ENCODE data around the gene MPV17L2.
A peak's percentile ranks its signal among the peaks of the same experiment; 100 is the strongest.
"Not testable (repeated sequence)": the region's sequence is repeated elsewhere in the genome, so short reads cannot be mapped to it uniquely, and the experiment has no call there.

MPV17L2 gene

DNA sequence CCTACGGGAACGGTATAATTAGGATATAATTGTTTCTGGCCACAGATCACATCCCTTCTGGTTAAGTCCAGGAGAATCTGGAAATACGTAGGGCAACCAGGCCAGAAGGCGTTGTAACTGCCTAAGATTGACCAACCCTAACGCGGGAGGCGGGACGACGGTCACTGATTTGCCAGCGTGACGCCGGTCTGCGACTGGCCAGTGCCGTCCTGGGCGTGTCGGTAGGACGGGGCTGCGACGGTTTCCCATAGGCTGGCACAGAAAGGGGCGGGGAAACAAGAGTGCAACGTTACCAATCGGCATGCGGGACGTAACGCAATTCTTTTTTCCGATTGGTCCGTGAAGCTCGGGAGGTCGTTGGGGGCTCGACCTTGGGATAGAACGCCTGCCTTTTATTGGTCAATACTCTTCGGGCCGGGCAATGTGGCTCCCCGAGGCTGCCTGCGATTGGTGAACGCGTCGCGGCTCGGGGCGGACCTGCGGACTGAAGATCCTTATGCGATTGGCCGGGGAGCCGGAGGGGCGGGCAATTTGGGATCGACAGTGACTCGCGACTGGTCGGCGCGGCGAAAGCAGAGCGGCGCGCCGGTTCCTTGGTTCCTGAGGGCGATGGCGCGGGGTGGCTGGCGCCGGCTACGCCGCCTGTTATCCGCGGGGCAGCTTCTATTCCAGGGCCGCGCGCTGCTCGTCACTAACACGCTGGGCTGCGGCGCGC, at the start of gene MPV17L2:
MPV17L2 (plus strand) TSS at position 546 of the 715 bp plus-strand sequence; CDS start at position 610, 64 bp downstream.
- peak; percentile 100 for DNase-seq (ENCODE audit: low spot score)

DNA sequence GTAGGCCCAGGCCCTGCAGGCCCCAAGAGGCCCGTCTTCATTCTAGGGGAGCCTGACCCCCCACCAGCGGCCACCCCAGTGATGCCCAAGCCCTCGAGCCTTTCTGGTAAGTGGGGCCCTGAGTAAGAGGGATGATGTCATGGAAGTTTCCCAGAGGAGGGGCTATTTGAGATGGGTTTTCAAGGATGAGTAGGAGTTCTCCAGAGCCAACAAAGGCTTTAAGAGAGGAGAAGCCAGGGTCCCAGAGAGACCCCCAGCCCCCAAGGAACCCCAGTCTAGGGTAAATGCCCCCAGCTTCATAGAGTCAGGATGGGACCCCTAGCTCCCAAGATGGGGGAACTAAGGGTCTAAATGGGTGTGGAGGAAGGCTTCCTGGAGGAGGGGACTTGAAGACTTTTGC, 49.1 kb upstream of the MPV17L2 start:
- no peak for DNase-seq (ENCODE audit: low spot score)

DNA sequence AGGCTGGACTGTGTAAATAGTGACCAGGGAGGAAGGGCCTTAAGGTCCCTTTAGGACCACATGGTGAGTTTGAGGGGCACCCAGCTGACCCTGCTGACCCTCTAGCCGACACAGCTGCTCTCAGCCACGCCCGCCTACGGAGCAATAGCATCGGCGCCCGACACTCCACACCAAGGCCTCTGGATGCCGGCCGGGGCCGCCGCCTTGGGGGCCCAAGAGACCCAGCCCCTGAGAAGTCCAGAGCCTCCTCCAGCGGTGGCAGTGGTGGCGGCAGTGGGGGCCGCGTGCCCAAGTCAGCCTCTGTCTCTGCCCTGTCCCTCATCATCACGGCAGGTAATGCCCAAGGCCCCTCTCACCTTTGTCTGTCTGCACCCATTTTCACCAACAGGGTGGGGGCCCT, 48.7 kb upstream of the MPV17L2 start:
- DNase-seq (ENCODE audit: low spot score): no peak

DNA sequence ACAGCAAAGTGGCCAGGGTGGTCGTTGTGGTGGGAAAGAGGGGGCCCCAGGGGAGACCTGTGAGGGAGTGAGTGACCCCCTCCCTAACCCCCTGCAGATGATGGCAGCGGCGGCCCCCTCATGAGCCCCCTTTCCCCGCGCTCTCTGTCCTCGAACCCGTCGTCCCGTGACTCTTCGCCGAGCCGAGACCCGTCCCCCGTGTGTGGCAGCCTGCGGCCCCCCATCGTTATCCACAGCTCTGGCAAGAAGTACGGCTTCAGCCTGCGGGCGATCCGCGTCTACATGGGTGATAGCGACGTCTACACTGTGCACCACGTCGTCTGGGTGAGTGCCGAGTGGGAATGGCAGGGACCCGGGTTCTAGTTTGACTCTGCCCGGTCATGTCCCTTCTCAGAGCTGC, 48.1 kb upstream of the MPV17L2 start:
- no peak for DNase-seq (ENCODE audit: low spot score)

DNA sequence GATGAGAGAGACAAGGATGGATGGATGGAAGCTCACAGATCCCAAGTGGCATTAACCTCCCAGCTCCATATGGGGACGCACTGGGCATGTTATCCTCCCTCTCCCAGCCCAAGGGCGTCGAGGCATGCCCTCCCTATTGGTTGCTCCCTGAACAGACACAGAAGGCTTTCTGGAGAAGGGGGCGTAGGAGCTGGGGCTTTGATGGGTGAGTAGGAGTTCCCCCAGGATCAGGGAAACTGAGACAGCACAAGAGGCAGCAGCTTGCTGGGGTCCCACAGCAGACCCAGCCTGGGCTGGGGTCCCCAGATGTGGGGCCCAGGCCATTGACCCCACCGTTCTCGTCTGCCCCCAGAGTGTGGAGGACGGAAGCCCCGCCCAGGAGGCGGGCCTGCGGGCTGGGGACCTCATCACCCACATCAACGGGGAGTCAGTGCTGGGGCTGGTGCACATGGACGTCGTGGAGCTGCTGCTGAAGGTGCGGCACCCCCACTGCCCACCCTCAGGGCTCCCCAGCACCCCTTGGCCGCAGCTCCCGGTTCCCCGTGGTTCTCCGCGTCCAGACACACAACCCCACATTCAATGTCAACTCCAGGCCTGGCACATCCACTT, 47.5 kb upstream of the MPV17L2 start:
- no peak for DNase-seq (ENCODE audit: low spot score)

DNA sequence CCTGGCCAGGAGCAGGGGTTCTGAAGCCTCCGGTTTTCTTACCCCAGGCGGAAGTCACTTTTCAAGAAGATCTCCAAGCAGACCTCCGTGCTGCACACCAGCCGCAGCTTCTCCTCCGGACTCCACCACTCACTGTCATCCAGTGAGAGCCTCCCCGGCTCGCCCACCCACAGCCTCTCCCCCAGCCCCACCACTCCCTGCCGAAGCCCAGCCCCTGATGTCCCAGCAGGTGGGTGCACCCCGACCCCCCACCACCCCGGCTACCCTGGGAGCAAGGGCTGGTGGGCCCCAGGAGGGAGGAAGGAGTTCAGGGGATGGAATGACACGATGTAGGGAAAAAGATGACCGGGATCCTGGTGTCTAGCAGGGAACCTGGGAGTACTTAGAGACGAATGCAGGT, 45.6 kb upstream of the MPV17L2 start:
- DNase-seq (ENCODE audit: low spot score): no peak

DNA sequence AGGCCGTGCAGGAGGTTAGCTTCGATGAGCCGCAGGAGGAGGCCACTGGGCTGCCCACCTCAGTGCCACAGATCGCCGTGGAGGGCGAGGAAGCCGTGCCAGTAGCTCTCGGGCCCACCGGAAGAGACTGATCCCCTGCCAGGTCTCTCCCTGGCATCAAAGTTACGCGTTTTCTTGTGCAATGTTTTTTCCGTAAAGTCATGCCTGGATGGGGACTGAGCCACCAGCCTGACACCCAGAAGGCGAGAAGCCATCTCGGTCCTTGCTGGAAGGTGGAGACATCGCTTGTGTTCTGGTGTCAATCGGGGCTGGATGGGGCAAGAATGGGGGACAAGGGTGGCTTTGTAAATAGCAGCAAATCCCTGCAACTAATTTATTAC, 43.4 kb upstream of the MPV17L2 start:
- no peak for DNase-seq (ENCODE audit: low spot score)

DNA sequence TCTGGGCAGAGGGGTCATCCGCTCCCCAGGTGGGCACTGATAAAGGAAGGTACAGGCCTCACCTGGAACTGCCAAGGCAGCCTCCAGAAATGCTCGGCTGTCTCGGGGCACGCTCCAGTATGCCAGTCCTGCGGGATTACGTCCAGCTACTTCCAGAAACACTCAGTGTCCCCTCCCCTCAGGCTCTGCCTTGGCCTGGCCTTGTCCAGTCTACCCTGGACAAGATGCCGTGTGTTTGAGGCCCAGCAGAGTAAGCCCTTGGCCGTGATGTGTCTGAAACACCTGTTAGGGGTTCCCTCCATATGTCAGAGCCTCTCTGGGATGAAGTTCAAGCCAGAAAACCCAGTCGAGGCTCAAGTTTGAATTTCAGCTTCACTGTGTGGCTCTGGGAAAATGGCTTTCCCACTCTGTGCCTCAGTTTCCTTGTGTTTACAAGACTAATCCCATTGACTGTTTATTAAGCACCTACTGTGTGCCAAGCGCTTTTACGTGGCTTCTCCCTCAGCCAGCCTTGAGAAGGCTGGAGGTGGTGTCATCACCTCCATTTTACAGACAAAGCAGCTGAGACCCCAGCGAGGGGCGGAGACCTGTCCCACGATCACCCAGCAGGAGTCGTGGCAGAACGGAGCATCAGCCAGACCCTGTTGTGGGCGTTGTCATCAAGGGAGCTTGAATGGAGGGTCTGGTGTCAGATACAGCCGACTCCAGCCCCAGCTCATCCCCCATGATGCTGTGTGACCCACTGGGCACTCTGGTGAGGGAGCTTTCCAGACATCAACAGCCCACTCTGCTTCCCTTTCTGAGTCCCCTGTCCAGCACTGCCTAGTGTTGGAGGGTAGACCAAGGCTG, 42.0 kb upstream of the MPV17L2 start:
- DNase-seq (ENCODE audit: low spot score): no peak

DNA sequence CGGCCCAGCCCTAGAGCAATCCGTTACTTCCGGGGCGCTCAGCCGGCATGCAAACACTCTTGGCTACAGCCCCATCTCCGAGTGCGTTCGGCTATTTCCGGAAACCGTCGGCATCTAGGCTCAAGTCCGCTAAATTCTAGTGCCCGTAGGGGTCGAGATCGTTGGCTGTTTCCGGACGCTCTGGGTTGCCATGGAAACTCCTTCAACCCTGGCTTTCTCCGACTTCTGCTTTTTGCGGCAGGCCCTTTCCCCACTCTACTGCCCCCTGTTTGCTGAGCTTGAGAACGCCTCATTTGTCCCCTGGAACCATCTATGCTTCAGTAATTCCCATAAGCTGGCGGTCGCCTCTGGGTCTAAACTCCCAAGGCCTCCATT, 40.6 kb upstream of the MPV17L2 start:
- peak; percentile 99 for DNase-seq (ENCODE audit: low spot score)

DNA sequence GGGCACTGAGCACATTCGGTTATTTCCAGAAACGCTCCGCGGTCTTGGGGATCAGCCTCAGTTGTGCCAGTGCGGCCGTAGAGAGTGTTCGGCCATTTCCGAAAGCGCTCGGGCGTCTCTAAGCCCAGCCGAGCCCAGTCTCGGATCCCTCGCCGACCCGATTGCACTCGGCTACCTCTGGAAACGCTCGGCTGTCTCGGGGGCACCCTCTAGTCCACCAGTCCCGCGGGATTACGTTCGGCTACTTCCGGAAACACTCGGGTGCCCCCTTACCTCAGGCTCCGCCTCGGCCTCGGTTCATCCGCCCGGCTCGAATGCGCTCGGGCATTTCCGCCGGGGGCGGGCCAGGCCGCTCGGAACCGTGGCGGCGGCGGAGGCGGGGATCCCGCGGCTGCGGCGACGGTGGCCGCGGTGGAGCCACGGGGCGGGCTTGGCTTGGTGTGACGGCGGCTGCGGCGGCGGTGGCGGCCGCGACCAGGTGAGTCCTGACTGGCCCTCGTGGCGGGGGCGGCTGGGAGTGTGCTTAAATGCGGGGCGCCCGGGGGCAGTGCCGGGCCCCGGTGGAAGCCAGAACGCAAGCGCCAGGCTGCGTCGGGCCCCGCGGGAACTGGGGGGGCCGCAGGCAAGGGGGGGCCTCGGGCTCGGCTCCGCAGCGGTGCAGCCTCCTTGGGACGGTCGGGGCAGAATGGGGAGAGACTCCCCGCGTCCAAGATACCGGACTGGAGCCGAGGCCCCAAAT, 40.0 kb upstream of the MPV17L2 start, which contains the start of gene PIK3R2:
PIK3R2 (plus strand) TSS at position 347 of the 739 bp plus-strand sequence. CDS start 2,717 bp downstream, outside the sequence.
- peak; percentile 99 for DNase-seq (ENCODE audit: low spot score)

DNA sequence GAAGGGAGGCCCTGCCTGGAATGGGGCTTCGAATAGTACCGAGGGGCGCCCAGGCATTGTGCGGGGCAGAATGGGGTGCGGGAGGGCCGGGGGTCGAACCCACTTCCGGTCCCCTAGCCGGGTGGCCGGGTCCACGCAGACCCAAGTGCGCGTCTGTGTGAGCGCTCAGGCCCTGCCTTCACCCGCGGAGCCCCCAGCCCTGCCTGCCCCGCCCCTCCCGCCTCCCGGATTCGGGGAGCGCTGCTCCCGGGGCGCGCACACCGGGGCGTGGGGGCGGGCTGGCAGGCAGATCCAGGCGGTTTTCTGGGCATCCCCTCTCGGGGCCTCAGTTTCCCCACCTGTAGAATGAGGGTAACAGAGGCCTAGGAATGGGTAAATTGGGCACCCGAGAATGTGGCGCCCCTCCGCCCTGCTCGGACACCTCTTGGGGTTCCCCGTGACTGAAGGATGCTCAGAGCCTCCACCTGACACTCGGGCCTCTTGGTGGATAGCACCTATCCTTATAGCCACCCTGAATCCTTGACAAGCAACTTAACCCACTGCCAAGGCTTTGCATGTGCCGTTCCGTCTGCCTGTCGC, 39.4 kb upstream of the MPV17L2 start:
- no peak for DNase-seq (ENCODE audit: low spot score)

DNA sequence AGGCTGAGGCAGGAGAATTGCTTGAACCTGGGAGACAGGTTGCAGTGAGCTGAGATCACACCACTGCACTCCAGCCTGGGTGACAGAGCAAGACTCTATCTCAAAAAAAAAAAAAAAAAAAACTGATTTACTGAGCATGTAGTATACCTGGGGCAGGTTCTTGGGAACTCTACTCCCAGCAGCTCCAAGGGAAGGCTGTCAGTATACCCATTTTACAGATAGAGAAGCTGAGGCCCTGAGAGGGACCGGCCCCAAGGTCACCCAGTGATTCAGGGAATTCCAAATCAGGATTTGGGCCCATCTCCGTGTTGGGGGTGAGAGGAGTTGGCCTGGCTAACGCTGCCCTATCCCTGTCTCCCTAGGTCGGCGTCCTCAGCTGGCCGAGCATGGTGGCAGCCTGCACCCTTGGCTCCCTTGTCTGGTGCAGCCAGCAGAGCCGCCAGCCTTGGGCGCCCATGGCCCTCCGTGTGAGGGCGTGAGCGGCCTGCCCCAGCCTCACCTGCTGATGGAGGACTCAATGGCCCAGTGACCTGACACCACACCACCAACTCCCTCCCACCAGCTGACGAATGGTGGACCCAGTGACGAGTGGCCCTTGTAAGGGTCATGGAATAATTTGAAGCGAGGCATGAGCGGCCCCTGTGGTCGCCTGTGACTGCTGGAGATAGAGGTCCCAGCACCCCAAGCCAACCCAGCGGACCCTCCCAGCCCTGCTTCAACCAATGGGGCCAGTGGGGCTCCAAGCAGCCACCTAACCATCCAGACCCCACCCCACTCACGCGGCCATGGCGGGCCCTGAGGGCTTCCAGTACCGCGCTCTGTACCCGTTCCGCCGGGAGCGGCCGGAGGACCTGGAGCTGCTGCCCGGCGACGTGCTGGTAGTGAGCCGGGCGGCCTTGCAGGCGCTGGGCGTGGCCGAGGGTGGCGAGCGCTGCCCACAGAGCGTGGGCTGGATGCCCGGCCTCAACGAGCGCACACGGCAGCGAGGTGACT, 37.6 kb upstream of the MPV17L2 start:
- no peak for DNase-seq (ENCODE audit: low spot score)

DNA sequence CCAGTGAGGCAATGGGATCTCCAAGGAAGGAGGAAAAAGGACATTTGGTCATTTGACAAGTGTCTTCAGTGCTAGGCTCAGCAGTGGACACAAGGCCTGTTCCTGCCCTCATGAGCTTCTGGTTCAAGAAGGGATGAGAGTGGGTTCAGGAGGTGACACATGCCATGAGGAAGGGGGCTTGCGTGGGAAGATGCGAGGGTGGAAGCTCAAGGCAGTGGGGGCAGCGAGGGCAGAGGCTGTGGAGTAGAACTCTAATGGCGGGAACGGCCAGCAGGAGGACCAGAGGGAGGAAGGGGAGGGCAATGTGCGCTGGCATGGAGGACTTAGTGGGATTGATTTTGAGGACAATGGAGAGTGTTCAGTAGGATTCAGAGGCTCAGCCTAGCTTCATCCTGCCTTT, 36.8 kb upstream of the MPV17L2 start:
- no peak for DNase-seq (ENCODE audit: low spot score)

DNA sequence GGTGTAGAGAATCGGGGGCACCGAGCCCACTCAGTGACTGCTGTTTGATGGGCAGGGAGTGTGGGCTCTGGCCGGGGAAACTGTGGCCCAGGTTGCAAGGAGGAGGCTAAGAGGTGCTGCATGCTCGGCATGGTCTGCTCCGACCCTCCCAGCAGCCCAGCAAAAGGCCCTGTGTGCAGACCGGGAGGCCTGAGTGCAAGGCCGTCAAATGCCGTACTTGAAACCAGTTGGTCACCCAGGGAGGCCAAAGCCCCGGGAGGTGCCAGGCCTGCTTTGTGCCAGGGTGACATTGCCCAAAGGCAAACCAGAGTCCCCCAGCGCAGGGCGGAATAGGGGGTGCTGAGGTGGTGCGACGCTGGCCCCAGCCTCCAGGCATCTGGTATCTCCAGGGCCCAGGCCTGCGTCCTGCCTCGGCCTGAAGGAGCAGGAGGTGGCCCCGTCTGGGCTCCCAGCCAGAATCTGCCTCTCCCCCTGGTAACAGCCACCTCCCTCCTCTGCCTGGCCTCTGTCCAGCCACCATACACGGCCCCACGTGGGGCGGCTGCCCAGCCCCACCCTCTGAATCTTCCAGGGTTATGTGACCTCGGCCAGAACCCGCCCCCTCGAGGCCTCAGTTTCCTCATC, 36.1 kb upstream of the MPV17L2 start:
- no peak for DNase-seq (ENCODE audit: low spot score)

DNA sequence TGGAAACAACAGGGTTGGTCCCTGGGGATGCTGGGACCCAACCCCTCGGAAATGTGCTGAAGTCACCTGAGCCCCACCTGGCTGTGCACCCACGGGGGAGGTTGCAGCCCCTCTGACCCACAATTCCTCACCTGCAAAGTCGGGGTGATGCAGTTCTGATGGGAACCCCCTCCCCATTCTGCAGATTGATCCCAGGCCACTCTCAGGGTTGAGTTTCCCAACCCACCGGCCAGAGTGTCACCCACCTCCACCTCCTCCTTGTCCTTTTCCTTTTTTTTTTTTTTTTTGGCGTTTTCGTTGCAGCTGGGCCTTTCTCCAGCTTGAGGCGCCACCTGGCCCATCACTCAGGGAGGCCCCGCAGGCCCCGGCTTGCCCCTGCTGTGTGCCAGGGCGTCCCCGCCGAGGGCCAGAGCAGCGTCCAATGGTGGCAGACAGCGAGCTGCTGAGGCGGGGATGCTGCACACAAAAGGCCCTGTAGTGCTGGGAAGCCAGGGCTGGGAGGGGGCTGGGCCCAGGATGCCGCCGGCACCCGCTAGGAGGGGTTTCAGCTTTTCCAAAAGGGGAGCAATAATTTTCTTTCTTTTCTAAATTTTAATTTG, 35.5 kb upstream of the MPV17L2 start:
- no peak for DNase-seq (ENCODE audit: low spot score)

DNA sequence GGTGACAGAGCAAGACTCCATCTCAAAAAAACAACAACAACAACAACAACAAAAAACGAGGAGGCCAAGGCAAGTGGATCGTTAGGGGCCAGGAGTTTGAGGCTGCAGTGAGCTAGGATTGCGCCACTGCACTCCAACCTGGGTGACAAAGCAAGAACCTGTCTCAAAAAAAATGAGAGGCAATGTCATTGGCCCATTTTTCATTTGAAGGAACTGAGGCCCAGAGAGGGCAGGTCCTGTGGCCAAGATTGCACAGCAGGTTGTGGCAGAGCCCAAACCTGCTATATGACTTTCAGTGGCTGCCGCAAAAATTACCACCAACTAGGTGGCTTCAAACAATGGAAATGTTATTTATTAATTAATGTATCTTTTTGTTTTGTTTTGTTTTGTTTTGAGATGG, 34.6 kb upstream of the MPV17L2 start:
- DNase-seq (ENCODE audit: low spot score): no peak

DNA sequence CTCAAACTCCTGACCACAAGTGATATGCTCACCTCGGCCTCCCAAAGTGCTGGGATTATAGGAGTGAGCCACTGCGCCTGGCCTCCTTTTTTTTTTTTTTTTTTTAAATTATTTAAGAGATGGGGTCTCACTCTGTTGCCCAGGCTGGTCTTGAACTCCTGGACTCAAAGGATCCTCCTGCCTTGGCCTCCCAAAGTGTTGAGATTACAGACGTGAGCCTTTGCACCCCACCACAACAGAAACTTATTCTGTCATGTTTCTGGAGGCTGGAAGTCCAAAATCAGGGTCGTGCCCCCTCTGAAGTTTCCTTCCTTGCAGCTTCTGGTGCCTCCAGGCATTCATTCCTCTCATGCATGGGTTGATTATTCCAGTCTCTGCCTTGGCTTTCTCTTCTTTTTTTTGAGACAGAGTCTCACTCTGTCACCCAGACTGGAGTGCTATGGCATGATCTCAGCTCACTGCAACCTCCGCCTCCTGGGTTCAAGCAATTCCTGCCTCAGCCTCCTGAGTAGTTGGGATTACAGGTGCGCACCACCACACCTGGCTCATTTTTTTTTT, 33.9 kb upstream of the MPV17L2 start:
- DNase-seq (ENCODE audit: low spot score): not testable (repeated sequence)

DNA sequence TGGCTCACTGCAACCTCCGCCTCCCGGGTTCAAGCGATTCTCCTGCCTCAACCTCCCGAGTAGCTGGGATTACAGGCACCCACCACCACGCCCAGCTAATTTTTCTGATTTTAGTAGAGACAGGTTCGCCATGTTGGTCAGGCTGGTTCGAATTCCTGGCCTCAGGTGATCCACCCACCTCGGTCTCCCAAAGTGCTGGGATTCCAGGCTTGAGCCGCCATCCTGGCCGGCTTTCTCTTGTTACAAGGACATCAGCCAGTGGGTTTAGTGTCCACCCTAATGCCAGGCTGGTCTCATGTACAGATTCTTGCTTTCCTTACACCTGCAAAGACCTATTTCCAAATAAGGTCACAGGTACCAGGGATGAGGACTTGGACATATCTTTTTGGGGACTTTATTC, 33.2 kb upstream of the MPV17L2 start:
- DNase-seq (ENCODE audit: low spot score): no peak

DNA sequence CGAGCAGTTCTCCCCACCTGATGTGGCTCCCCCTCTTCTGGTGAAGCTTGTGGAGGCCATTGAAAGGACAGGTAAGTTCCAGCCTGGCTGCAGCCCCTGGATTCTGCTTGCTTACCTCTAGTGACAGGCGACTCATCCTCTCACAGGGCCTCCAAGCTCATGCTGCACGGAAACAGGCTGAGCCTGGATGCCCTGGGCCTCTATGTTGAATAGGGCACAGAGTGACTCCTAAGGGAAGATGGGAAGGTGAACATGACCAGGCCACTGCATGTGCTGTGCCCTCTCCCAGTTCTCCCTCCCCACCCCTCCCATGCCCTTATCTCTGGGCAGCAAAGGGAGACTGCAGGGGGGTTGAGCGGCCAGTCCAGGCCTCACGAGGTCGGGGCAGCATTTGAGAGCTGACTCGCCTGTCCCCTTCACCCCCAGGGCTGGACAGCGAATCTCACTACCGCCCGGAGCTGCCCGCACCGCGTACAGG, 32.5 kb upstream of the MPV17L2 start:
- no peak for DNase-seq (ENCODE audit: low spot score)

Measured in CD4-positive, alpha-beta T cell treated with Interleukin-15 for 4 hours (primary cell).